Naive thymus-derived CD4-positive, alpha-beta T cell (primary cell): ENCODE data around the gene PRDM16. TPM values are rescaled to one million over a fixed set of nuclear protein-coding genes. Genes with fewer than 3 reads are reported as not detected.

Experiments used
- ATAC-seq: fragments of 150-1000 bp; cut with Tn5 transposase; 2 replicates; pipeline ENCODE4 v1.10.0; 2021; ENCODE audit warnings: mild to moderate bottlenecking, moderate library complexity
- CTCF ChIA-PET: fragments of 350-600 bp; sonication (Branson Sonifier 250); formaldehyde crosslinking; loops from one replicate; lab custom pipeline; 2021; ENCODE audit warnings: antibody characterized with exemption; lab: Charles Lee
- POLR2A ChIA-PET: fragments of 350-600 bp; sonication (Branson Sonifier 250); formaldehyde crosslinking; loops from one replicate; lab custom pipeline; 2021; ENCODE audit warnings: antibody characterized with exemption, inconsistent platforms; lab: Charles Lee
- DNase-seq, 9 donors: peaks; one replicate each; pipeline versions ENCODE4 v3.0.0 to v3.0.0-alpha.2; 2020 to 2022; ENCODE audit warnings: mixed read lengths in 1 of 9
- H3K27ac ChIP-seq: one replicate; pipeline ENCODE4 v1.7.0; 2013; ENCODE audit warnings: mild to moderate bottlenecking, low read depth, low read length, moderate library complexity
- H3K27me3 ChIP-seq, 2 donors: one replicate each; pipeline ENCODE4 v1.7.0; 2013; ENCODE audit warnings: low read length in 2 of 2, mild to moderate bottlenecking in 2 of 2, moderate library complexity in 2 of 2; ENCODE audit not compliant: control insufficient read depth in 2 of 2, insufficient read depth in 2 of 2
- H3K36me3 ChIP-seq, 3 experiments: 1 replicate in 2 of 3; 2 replicates in 1 of 3; pipeline ENCODE4 v1.7.0; 2013; ENCODE audit warnings: low read length in 3 of 3, mild to moderate bottlenecking in 3 of 3, moderate library complexity in 1 of 3; ENCODE audit not compliant: insufficient read depth in 3 of 3, control insufficient read depth in 2 of 3
- H3K4me1 ChIP-seq, 2 donors: one replicate each; pipeline ENCODE4 v1.7.0; 2013; ENCODE audit warnings: low read length in 2 of 2, mild to moderate bottlenecking in 2 of 2, moderate library complexity in 1 of 2; ENCODE audit not compliant: control insufficient read depth in 2 of 2, insufficient read depth in 2 of 2
- H3K4me3 ChIP-seq: 2 replicates; pipeline ENCODE4 v1.7.0; 2013; ENCODE audit warnings: mild to moderate bottlenecking, low read length
- H3K9me3 ChIP-seq, 3 experiments: 1 replicate in 2 of 3; 2 replicates in 1 of 3; pipeline ENCODE4 v1.7.0; 2013; ENCODE audit warnings: low read length in 3 of 3; ENCODE audit not compliant: control insufficient read depth in 2 of 3
- H3K27ac Mint-ChIP-seq, 9 donors: one replicate each; pipeline ENCODE4 v1.8.0; 2020 to 2022; ENCODE audit warnings: mixed read lengths in 9 of 9, mild to moderate bottlenecking in 8 of 9, moderate library complexity in 5 of 9, inconsistent platforms in 2 of 9
- H3K27me3 Mint-ChIP-seq, 5 donors: one replicate each; pipeline ENCODE4 v1.8.0; 2021 to 2022; ENCODE audit warnings: mixed read lengths in 5 of 5, mild to moderate bottlenecking in 1 of 5
- H3K36me3 Mint-ChIP-seq, 5 donors: one replicate each; pipeline ENCODE4 v1.8.0; 2020 to 2022; ENCODE audit warnings: mixed read lengths in 5 of 5, mild to moderate bottlenecking in 3 of 5, inconsistent platforms in 1 of 5
- H3K4me1 Mint-ChIP-seq, 7 donors: one replicate each; pipeline ENCODE4 v1.8.0; 2020 to 2022; ENCODE audit warnings: mixed read lengths in 7 of 7, mild to moderate bottlenecking in 3 of 7, inconsistent platforms in 1 of 7
- H3K4me3 Mint-ChIP-seq, 10 donors: one replicate each; pipeline ENCODE4 v1.8.0; 2020 to 2022; ENCODE audit warnings: mild to moderate bottlenecking in 10 of 10, mixed read lengths in 10 of 10, moderate library complexity in 6 of 10, inconsistent platforms in 2 of 10
- H3K9me3 Mint-ChIP-seq, 11 donors: one replicate each; pipeline ENCODE4 v1.8.0; 2020 to 2022; ENCODE audit warnings: mixed read lengths in 11 of 11, mild to moderate bottlenecking in 4 of 11, inconsistent platforms in 1 of 11, moderate library complexity in 1 of 11
- intact Hi-C, 2 donors: fragments of 100-400 bp; cut with micrococcal nuclease; formaldehyde crosslinking; loops; one replicate each; pipeline ENCODE4 v1.15.1; 2023
- polyA plus RNA-seq, 2 donors: library from polyadenylated mRNA; unstranded; fragments of 300-500 nt; fragmentation: Illumina TruSeq; gene quantifications; one replicate each; pipeline ENCODE4 v1.2.3, GENCODE V29; 2021
- total RNA-seq, 6 experiments: library from RNA in 5 of 6; stranded (reverse) in 5 of 6; gene quantifications; 1 replicate in 5 of 6; 2 replicates in 1 of 6; pipeline ENCODE4 v1.2.3 and lab custom pipeline; 2021 to 2026

Gene PRDM16
- total and polyA plus RNA-seq, 7 experiments from 2014 or later: 0.05 to 0.61 (median 0.36) TPM; not detected in 2

DNA sequence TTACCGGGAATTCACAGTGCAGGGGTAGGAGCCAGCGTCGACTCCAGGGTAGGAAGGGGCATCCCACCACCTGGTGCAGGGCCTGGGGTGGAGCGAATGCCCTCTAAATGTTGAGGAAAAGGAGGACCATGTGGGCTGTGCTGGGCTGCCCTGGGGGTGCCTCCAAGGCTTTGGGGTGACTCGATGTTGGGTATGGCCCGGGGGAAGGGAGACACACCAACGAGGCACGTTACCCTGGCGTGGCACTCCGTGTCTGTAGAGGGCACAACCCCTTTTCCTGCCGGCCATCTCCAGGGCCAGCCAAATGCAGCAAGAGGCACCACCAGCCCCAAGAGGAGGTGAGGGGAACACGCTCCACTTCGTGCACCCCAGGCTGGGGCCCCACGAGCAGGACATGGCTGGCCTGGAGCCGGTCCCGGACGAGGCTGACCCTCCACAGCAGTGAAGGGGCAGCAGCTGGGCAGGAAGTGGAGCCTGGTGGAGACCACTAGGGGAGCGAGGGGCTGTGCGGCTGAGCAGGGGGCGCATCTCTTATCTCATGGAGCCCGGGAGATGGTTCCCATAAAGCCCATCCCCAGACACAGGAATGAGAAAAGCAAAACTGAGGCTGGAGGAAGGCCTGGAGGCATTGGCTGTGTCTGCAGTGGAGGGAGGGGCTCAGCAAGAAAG lies 36.5 kb upstream of the PRDM16 start:
- Mint-ChIP-seq H3K27ac (peak overlapping the region in 7 of 9 donors; percentile 67 to 90 (median 82)), H3K4me1 (peaks cover 5 to 35% (median 21%) of the 10 kb centered on the region in 7 donors), H3K27me3 (peaks cover 0 to 2% (median 0%) of the 10 kb centered on the region in 5 donors), H3K36me3 (no peaks in the 10 kb centered on the region), H3K9me3 (no peaks in the 10 kb centered on the region), H3K4me3 (peak overlapping the region in 9 of 10 donors; percentile 12 to 65 (median 53))
- ATAC-seq: no peak
- CTCF ChIA-PET: no interaction called here
- POLR2A ChIA-PET: interaction anchor here (1.2 kb wide), 1 partner anchor 447 kb away, joined by 4 read pairs; no protein-coding TSS in a partner anchor
- Histone ChIP-seq H3K36me3 (no peaks in the 10 kb centered on the region), H3K4me3 (no peak overlapping the region), H3K9me3 (no peaks in the 10 kb centered on the region), H3K27ac (peak overlapping the region; percentile 49), H3K4me1 (peaks cover 0 to 26% of the 10 kb centered on the region in 2 donors), H3K27me3 (no peaks in the 10 kb centered on the region)
- intact Hi-C loops: loop anchor here in 1 of 2 donors (1.0 to 10.0 kb wide), 2 partner anchors 37 to 618 kb away; partner anchors contain the start of genes PEX10 and PRDM16
- no peak for DNase-seq

- Histone ChIP-seq H3K9me3 (no peaks in the 10 kb centered on the region), H3K36me3 (no peaks in the 10 kb centered on the region), H3K4me3 (no peak overlapping the region), H3K4me1 (peaks cover 0 to 26% of the 10 kb centered on the region in 2 donors), H3K27ac (peak overlapping the region; percentile 49), H3K27me3 (no peaks in the 10 kb centered on the region)
- ATAC-seq: peak; percentile 88
- no peaks in the 10 kb centered on the region for H3K36me3 Mint-ChIP-seq
- H3K27me3 Mint-ChIP-seq: peaks cover 0 to 2% (median 0%) of the 10 kb centered on the region in 5 donors
- CTCF ChIA-PET: no interaction called here
- POLR2A ChIA-PET: interaction anchor here (0.8 to 1.2 kb wide), 3 partner anchors 10 to 448 kb away, joined by 3 to 4 read pairs (median 3); no protein-coding TSS in a partner anchor
- H3K27ac Mint-ChIP-seq: peak overlapping the region in 8 of 9 donors; percentile 62 to 90 (median 82)
- peak in 7 of 9 donors; percentile 53 to 84 (median 71) for DNase-seq
- H3K4me1 Mint-ChIP-seq: peaks cover 5 to 35% (median 21%) of the 10 kb centered on the region in 7 donors
- H3K9me3 Mint-ChIP-seq: no peaks in the 10 kb centered on the region
- intact Hi-C loops: loop anchor here in 1 of 2 donors (1.0 to 10.0 kb wide), 2 partner anchors 36 to 618 kb away; partner anchors contain the start of genes PEX10 and PRDM16
- H3K4me3 Mint-ChIP-seq: peak overlapping the region in 9 of 10 donors; percentile 42 to 68 (median 53)
These were observed 35.8 kb upstream of the PRDM16 start for GRCh38 chr1:3033040-3033789.

GRCh38 chr1:3033790-3034090 lies 35.3 kb upstream of the PRDM16 start:
- Mint-ChIP-seq H3K27ac (peak overlapping the region in 8 of 9 donors; percentile 62 to 90 (median 80)), H3K27me3 (peaks cover 0 to 2% (median 0%) of the 10 kb centered on the region in 5 donors), H3K4me3 (peak overlapping the region in 6 of 10 donors; percentile 18 to 65 (median 54)), H3K9me3 (no peaks in the 10 kb centered on the region), H3K4me1 (peaks cover 5 to 35% (median 21%) of the 10 kb centered on the region in 7 donors), H3K36me3 (no peaks in the 10 kb centered on the region)
- DNase-seq (no peak), ATAC-seq (no peak)
- peaks cover 0 to 26% of the 10 kb centered on the region in 2 donors for H3K4me1 ChIP-seq
- intact Hi-C loops: loop anchor here in 1 of 2 donors (1.0 to 10.0 kb wide), 2 partner anchors 36 to 619 kb away; partner anchors contain the start of genes PEX10 and PRDM16
- H3K27ac ChIP-seq: peak overlapping the region; percentile 37
- H3K27me3 ChIP-seq: no peaks in the 10 kb centered on the region
- no peaks in the 10 kb centered on the region for H3K9me3 ChIP-seq
- CTCF ChIA-PET: no interaction called here
- H3K4me3 ChIP-seq: no peak overlapping the region
- no peaks in the 10 kb centered on the region for H3K36me3 ChIP-seq
- POLR2A ChIA-PET: interaction anchor here (0.8 to 1.2 kb wide), 3 partner anchors 10 to 448 kb away, joined by 3 to 4 read pairs (median 3); no protein-coding TSS in a partner anchor

DNA sequence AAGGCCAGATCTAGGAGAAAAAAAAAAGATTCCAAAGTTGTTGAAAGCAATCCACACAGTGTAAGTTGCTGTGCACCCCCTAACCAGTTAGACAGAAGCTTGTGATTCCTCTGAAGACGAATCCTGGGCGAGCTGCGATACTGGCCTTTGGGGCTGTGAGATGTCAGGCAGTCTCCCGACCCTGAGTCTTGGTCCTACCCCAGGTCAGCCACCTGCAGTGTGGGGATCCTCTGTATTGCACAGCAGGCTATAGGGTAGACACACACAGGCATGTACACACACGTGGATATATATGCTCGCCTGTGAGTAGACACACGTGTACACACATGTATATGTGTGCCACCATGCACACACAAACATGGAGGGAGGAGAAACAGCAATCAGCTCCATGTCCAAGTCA lies 34.8 kb upstream of the PRDM16 start:
- peaks cover 5 to 35% (median 21%) of the 10 kb centered on the region in 7 donors for H3K4me1 Mint-ChIP-seq
- Histone ChIP-seq H3K27me3 (no peaks in the 10 kb centered on the region), H3K27ac (no peak overlapping the region), H3K4me3 (no peak overlapping the region), H3K4me1 (peaks cover 0 to 29% of the 10 kb centered on the region in 2 donors), H3K9me3 (no peaks in the 10 kb centered on the region), H3K36me3 (no peaks in the 10 kb centered on the region)
- DNase-seq: no peak
- intact Hi-C loops: loop anchor here in 1 of 2 donors (10.0 kb wide), 1 partner anchor 619 kb away; the partner anchor contains the start of gene PEX10
- H3K27ac Mint-ChIP-seq: peak overlapping the region in 7 of 9 donors; percentile 38 to 90 (median 72)
- peaks cover 0 to 2% (median 0%) of the 10 kb centered on the region in 5 donors for H3K27me3 Mint-ChIP-seq
- H3K9me3 Mint-ChIP-seq: no peaks in the 10 kb centered on the region
- no peak for ATAC-seq
- H3K4me3 Mint-ChIP-seq: no peak overlapping the region
- CTCF ChIA-PET: no interaction called here
- POLR2A ChIA-PET: interaction anchor here (0.9 kb wide), 1 partner anchor 9 kb away, joined by 3 read pairs; no protein-coding TSS in a partner anchor
- H3K36me3 Mint-ChIP-seq: no peaks in the 10 kb centered on the region

GRCh38 chr1:3034728-3035562 lies 34.1 kb upstream of the PRDM16 start:
- Histone ChIP-seq H3K27me3 (no peaks in the 10 kb centered on the region), H3K4me3 (no peak overlapping the region), H3K27ac (no peak overlapping the region), H3K4me1 (peaks cover 0 to 34% of the 10 kb centered on the region in 2 donors), H3K36me3 (no peaks in the 10 kb centered on the region), H3K9me3 (no peaks in the 10 kb centered on the region)
- Mint-ChIP-seq H3K4me1 (peaks cover 5 to 35% (median 21%) of the 10 kb centered on the region in 7 donors), H3K27me3 (peaks cover 0 to 2% (median 0%) of the 10 kb centered on the region in 5 donors), H3K9me3 (no peaks in the 10 kb centered on the region), H3K36me3 (no peaks in the 10 kb centered on the region), H3K4me3 (no peak overlapping the region), H3K27ac (peak overlapping the region in 7 of 9 donors; percentile 21 to 90 (median 64))
- ChIA-PET CTCF (no interaction called here), POLR2A (no interaction called here)
- no peak for ATAC-seq
- no peak for DNase-seq
- intact Hi-C loops: loop anchor here in 1 of 2 donors (10.0 kb wide), 1 partner anchor 620 kb away; the partner anchor contains the start of gene PEX10
